Prostate gland (tissue), 2 donors: ENCODE measurements around the gene PRKAG2.

ENCODE experiments used
- CTCF ChIP-seq, 4 experiments: fragments of 200-600 bp in 2 of 4; fragments of 450-650 bp in 2 of 4; sonication (generic) in 2 of 4; IDR thresholded peaks; 1 replicate in 3 of 4; 2 replicates in 1 of 4; pipeline ENCODE4 v1.5.1; 2016 to 2019; ENCODE audit warnings: antibody characterized with exemption in 4 of 4, mild to moderate bottlenecking in 2 of 4, moderate library complexity in 2 of 4
- POLR2A ChIP-seq: fragments of 450-650 bp; IDR thresholded peaks from one replicate; pipeline ENCODE4 v1.6.1; 2016; ENCODE audit warnings: antibody characterized with exemption, mild to moderate bottlenecking
- POLR2AphosphoS5 ChIP-seq: sonication (generic); formaldehyde crosslinking; IDR thresholded peaks from one replicate; pipeline ENCODE4 v1.6.1; 2017; ENCODE audit warnings: antibody characterized with exemption

DNA sequence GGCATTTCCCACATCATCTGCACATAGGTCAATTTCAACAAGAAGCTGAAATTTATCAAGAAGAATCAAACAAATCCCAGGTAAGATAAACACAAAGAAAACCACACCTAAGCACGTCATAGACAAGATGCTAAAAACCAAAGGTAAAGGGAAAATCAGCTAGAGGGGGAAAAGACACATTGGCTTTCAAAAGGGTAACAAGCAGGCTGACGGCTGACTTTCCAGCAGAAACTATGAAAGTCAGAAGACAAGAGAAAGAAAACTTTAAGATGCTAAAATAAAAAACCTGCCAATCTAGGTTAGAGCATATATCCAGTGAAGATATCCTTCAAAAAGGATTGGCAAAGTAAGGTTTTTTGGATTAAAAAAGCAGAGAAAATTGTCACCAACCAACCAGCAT is 297.3 kb downstream of the PRKAG2 start:
- TF ChIP-seq CTCF (IDR thresholded peaks at IDR 0.05) (no peak), POLR2AphosphoS5 (no peak), POLR2A (no peak)
